GM21528 (cell line): ENCODE measurements around the gene MMP2.

Experiments used
- ATAC-seq: cut with Tn5 transposase; IDR thresholded peaks from one replicate; pipeline ENCODE4 v1.9.1; 2021; ENCODE audit warnings: mild to moderate bottlenecking, moderate library complexity; ENCODE audit not compliant: unreplicated experiment, low FRiP score

MMP2 gene

DNA sequence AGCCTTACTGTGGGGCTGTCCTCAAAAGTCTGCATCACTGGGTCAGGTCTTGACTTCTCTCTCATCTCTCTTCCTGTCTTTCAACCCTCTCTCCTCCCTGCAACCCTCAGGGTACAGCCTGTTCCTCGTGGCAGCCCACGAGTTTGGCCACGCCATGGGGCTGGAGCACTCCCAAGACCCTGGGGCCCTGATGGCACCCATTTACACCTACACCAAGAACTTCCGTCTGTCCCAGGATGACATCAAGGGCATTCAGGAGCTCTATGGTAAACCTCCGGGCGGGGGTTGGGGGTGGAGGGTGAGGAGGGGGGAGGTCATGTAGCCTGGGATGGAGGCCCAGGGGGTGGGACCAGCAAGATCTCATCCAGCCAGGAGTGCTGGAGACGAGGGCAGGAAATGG lies 12.7 kb downstream of the MMP2 start:
- no peak for ATAC-seq

GRCh38 chr16:55492756-55493380 lies 13.9 kb downstream of the MMP2 start:
- no peak for ATAC-seq

- no peak for ATAC-seq
Observed at GRCh38 chr16:55494994-55495421, 16.0 kb downstream of the MMP2 start.

DNA sequence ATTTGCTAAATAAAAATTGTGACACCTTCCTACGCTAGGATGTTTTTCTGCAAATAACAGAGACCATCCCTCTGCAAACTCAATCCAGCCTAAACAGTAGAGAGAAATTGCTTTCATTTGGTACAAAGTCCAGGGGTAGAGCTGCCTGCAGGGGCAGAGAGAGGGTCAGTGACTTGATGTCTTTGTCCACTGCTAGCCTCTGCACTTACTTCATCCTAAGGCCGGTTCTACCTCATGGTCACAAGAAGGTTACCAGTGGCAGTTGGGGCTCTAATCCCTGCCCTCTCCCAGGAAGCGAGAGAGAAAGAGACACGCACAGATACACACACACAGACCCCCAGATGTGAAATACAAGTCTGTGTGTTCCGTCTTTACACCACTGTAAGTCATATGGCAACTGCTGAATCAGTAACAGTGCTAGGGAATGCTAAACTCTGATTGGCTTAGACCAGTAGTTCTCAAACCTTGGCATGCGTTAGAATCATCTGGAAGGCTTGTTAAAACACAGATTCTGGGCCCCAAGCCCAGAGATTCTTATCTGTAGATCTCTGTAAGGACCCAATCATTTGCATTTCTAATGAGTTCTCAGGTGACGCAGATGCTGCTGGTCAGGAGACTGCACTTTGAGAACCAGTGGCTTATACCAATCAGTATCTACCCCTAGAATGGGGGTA lies 16.8 kb downstream of the MMP2 start:
- ATAC-seq: no peak

DNA sequence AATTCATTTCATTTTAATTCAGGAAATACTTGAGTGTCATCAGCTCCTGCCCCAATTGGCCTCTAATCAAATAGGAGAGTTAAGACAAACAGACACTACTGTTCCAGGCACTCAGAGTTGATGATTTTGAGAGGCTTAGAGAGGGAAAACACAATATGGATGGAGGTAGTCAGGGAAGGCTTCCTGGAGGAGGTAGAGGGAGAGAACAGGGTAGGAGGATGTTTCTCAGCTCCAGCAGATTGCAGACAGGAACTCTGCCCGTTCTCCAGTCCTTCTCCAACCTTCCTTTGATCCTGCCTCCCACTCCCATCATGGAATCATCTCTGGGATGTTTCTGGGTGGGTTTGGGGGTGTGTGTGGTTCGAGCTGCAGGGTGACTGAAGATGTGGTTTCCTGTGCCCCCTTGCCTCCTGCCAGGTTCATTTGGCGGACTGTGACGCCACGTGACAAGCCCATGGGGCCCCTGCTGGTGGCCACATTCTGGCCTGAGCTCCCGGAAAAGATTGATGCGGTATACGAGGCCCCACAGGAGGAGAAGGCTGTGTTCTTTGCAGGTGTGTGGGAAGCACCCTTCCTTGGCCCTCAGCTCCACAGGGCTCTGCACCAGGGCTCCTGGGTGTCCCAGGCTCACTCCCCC lies 17.6 kb downstream of the MMP2 start:
- ATAC-seq: no peak

DNA sequence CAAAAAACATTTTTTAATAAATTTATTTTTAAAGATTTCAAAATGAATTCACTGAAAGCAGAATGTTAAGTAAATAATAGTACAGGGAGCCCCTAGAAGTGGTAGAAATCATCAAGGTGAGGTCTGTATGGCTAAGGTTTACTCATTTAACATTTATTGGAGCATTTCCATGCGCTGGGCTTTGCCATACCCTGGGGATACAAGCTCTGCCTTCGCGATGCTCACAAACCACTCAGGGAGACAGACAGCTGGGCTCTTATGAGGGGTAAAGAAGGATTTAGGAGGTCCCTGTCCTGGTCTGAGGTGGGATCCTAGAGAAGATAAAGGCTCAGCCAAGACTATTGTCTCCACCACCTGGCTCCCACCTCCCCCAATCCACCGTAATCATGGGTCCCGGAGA lies 18.6 kb downstream of the MMP2 start:
- ATAC-seq: no peak

DNA sequence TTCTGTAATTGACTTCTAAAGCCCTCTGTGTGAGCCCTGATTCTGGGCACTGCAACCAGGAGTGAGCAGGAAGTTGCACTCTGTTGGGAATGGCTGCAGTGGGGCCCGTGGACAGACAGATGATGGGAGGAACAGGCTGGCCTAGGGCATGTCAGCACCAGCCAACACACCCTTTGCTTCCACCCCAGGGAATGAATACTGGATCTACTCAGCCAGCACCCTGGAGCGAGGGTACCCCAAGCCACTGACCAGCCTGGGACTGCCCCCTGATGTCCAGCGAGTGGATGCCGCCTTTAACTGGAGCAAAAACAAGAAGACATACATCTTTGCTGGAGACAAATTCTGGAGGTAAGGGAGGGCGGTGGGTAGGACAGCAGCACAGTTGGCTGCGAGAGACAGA lies 19.1 kb downstream of the MMP2 start:
- no peak for ATAC-seq

DNA sequence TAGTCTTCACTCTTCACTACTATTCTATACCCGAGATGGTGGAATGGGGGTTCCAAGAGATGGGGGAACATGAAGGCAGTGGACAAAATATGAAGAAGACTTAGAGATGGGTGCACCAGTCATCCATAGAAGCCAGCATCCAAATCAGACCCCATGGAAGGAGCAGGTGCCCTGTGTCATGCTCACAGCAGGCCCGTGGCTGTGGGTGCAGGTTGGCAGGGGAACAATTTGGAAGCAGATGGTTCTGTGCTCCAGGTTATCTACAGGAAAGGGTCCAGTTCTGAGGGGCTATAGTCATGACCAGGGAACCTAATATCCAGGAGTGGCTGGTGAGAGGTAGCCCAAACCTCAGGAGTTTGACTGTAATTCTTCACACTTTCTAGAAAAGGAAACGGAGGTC lies 20.3 kb downstream of the MMP2 start:
- ATAC-seq: no peak

DNA sequence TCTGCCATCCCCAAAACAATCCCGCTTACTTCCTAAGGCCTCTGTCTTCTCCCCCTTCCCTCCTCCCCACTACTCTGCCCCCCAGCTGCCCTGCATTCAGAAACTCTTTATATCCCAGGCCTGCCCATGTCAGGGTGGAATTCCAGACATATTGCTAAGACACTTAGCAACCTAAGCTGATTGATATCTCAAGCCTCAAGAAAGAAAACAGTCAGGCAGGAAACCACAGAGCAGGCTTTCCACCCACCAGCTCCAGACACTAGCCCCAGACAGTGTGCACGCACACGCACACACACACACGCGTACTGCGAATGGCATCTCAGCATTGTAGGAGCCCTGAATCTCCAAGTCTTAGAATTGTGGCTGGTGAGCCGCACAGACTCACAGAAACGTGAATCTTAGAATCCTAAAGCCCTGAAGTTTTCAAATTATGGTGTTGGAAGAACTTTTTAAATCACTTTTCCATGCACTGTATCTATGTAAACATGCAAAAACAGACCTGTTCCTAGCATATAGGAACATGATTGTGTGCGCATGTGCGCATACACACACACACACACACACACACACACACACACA lies 21.0 kb downstream of the MMP2 start:
- ATAC-seq: no peak

- ATAC-seq: no peak
Observed at GRCh38 chr16:55500530-55501011, 21.6 kb downstream of the MMP2 start.

GRCh38 chr16:55501549-55502322 lies 22.7 kb downstream of the MMP2 start:
- ATAC-seq: no peak

DNA sequence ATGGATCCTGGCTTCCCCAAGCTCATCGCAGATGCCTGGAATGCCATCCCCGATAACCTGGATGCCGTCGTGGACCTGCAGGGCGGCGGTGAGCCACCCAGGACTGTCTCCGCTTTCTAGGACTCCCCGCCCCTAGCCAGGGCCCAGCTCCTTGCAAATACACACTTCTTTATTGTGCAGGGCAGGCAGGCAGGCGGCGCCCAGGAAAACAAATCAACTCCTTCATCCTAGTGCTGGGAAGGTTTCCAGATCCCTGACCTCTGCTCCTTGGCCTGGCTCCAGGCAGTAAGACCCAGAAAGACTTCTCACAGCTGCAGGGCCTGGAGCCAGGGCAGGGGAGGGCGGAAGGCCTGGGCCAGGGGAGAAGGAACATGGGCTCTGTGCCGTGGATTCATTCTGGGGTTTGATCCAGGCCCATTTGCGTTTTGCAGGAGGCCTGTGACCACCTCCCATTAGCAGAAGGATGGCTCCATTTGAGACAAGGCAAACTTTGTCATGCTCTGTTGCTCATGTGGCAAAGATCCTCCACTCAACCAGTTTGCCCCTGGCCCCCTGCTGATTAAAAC lies 23.9 kb downstream of the MMP2 start:
- no peak for ATAC-seq

- no peak for ATAC-seq
Observed at GRCh38 chr16:55503726-55504550, 24.9 kb downstream of the MMP2 start.

- ATAC-seq: no peak
Observed at GRCh38 chr16:55505333-55506015, 26.5 kb downstream of the MMP2 start.

GRCh38 chr16:55506083-55506482 lies 27.1 kb downstream of the MMP2 start:
- no peak for ATAC-seq

- no peak for ATAC-seq
Observed at GRCh38 chr16:55506708-55507107, 27.7 kb downstream of the MMP2 start.

DNA sequence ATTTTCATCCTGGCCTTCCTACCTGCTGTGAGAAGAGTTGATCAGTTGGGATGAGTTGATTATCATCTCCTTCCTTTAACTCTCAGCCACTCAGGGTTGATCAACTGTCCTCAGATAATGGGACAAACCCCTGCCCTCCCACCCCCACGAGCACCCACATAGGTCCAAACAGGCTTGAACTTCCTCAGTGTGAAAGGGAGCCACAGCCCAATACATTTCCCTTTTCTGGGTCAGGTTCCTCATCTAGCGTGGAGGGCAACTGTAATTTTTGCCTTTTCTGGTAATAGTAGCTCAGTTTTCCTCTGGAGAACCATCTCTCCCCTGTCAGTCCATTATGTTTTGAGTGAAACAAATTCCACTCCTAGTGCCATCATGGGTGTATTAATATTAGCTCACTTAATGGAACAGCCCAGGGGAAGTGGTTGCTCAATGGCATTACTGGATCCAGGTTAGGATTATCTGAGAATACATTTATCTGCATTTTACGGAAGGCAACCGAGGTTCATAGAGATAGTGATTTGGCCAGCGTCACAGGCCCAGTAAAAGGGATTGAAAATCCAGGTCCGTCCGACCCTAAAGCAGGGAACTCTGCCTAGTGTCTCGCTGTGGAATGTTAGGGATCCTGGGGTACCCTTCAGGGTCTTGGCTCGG lies 29.4 kb downstream of the MMP2 start:
- no peak for ATAC-seq
